Measurements from ENCODE around the gene SLAIN1.

Gene SLAIN1

DNA sequence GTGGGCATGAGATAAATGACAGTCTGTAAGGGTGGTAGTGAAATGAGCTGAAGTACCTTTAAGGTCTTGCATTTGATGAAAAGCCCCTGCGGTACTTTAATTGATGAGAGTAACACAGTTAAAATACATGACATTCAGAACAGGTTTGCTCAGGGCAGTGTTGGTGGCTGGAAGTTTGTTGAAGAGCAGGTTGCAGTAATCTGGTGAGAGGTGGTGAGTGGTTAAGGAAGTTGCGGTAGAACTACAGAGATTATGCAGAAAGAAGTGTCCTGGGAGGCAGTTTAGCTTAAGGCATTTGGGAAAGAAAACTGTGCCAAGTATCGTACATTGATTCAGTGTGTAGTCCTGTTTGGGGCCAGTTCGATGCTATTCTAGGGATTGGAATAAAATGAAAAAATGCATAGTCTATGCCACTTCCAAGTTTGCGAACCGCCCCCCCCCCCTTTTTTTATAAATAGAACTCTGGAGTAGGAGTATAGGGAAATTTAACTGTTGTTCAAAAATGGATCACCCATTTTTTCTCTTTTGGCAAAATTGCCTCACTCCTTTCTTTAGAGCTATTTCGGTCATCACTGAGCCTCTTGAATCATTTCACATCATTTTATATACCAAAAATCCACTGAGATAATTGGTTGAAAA lies 42.7 kb downstream of the SLAIN1 start:
- no peak for DNase-seq (ENCODE audit: insufficient read length)
- TF ChIP-seq TAF1 (IDR thresholded peaks at IDR 0.05; ENCODE audit: borderline replicate concordance, low read depth, low read length) (no peak), POLR2AphosphoS5 (IDR thresholded peaks at IDR 0.05; ENCODE audit: low read depth, low read length) (no peak), POLR2A (IDR thresholded peaks at IDR 0.05; ENCODE audit: low read depth, low read length) (no peak)
- no peak for FAIRE-seq

- TF ChIP-seq POLR2A (IDR thresholded peaks at IDR 0.05; ENCODE audit: low read depth, low read length) (no peak), POLR2AphosphoS5 (IDR thresholded peaks at IDR 0.05; ENCODE audit: low read depth, low read length) (no peak), TAF1 (IDR thresholded peaks at IDR 0.05; ENCODE audit: borderline replicate concordance, low read depth, low read length) (no peak)
- DNase-seq (ENCODE audit: insufficient read length), result no peak
- FAIRE-seq, result no peak
Measured at GRCh38 chr13:77740931-77741596, 43.6 kb downstream of the SLAIN1 start.

GRCh38 chr13:77741597-77741972 lies 44.1 kb downstream of the SLAIN1 start:
- no peak for DNase-seq (ENCODE audit: insufficient read length)
- FAIRE-seq, result no peak
- TF ChIP-seq POLR2AphosphoS5 (IDR thresholded peaks at IDR 0.05; ENCODE audit: low read depth, low read length), result no peak
- no peak for TF ChIP-seq POLR2A (IDR thresholded peaks at IDR 0.05; ENCODE audit: low read depth, low read length)
- TF ChIP-seq TAF1 (IDR thresholded peaks at IDR 0.05; ENCODE audit: borderline replicate concordance, low read depth, low read length), result no peak

DNA sequence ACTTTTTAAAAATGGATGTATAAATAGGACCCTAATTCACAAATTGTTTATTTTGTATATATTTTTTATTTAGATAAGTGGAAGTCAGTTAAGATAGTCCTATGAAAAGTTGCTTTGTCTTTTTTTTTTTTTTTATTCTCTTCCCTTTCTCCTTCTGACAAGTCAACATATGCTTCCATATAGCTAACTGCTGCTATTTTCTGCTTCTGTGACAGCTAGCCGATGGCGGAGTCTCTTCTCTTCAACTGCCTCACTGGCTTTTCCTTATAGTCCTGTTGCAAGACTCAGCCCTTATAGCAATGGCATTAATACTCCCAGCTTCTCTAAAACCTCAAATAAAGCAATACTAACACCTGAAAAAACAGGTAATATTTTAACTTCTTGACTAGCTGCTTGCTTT lies 45.3 kb downstream of the SLAIN1 start:
- DNase-seq (ENCODE audit: insufficient read length) (no peak), FAIRE-seq (no peak)
- no peak for TF ChIP-seq POLR2AphosphoS5 (IDR thresholded peaks at IDR 0.05; ENCODE audit: low read depth, low read length)
- no peak for TF ChIP-seq TAF1 (IDR thresholded peaks at IDR 0.05; ENCODE audit: borderline replicate concordance, low read depth, low read length)
- no peak for TF ChIP-seq POLR2A (IDR thresholded peaks at IDR 0.05; ENCODE audit: low read depth, low read length)

- TF ChIP-seq POLR2A (IDR thresholded peaks at IDR 0.05; ENCODE audit: low read depth, low read length), result no peak
- no peak for TF ChIP-seq POLR2AphosphoS5 (IDR thresholded peaks at IDR 0.05; ENCODE audit: low read depth, low read length)
- no peak for TF ChIP-seq TAF1 (IDR thresholded peaks at IDR 0.05; ENCODE audit: borderline replicate concordance, low read depth, low read length)
- no peak for FAIRE-seq
Measured at GRCh38 chr13:77745784-77746183, 48.3 kb downstream of the SLAIN1 start.

GRCh38 chr13:77749344-77749880 lies 51.9 kb downstream of the SLAIN1 start:
- no peak for TF ChIP-seq TAF1 (IDR thresholded peaks at IDR 0.05; ENCODE audit: borderline replicate concordance, low read depth, low read length)
- DNase-seq (ENCODE audit: insufficient read length) (no peak), FAIRE-seq (no peak)

More at GRCh38 chr13:77745784-77746183, 48.3 kb downstream of the SLAIN1 start:
- no peak for DNase-seq (ENCODE audit: insufficient read length)

DNA sequence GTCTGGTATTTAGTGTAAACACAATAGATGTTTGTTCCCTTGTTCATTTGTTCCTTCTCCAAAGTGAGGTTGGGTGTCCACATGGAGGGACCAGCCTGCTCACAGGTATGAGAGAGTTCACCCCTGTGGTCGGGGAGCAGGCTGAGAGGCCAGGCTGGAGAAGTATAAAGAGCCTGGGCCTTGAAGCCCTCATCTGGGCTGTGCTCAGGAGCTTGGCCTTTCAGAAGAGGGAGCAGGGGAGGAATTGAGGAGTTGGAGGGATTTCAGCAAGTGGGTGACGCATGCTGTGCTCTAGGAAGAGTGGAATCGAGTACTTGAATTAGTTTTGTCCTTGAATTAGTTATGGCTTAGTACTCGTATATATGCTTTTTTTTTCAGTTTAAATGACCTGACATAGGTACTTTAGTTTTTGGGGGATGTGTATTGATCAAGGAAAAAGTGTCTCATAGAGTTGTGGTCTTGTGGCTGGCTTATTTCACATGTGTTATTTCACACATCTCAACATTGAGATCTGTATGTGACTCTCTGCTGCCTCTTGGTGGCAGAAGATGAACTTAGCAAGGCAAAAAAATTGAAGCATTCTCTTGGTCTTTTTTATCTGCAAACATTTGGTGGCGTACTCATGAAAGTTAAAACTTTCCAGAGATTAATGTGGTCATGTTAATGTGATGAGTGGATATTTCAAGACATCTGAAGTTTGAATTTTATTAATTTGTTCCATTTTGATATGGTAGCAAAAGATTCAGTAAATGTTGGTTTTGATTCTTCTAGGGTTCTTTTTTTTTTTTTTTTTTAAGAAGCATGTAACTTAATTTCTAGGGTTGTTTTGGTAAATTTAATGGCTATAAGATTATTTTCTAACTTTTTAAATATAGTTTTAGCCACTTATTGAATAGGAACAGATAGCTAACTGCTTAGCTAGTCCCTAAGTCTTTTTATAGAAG lies 54.3 kb downstream of the SLAIN1 start:
- FAIRE-seq, result peak; percentile 89

DNA sequence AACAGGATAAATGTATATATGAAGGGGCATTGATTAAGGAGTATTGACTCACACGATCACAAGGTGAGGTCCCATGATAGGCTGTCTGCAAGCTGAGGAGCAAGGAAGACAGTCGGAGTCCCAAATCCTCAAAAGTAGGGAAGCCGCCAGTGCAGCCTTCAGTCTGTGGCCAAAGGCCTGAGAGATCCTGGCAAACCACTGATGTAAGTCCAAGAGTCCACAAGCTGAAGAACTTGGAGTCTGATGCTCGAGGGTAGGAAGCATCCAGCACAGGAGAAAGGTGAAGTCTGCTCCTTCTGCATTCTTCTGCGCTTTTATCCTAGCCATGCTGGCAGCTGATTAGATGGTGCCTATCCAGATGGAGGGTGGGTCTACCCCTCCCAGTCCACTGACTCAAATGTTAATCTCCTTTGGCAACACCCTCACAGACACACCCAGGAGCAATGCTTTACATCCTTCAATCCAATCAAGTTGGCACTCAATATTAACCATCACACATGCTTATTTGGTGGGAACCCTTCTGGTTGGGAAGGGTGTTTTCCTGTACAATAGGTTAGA lies 55.1 kb downstream of the SLAIN1 start:
- TF ChIP-seq TAF1 (IDR thresholded peaks at IDR 0.05; ENCODE audit: borderline replicate concordance, low read depth, low read length), result no peak
- no peak for TF ChIP-seq POLR2AphosphoS5 (IDR thresholded peaks at IDR 0.05; ENCODE audit: low read depth, low read length)
- no peak for TF ChIP-seq POLR2A (IDR thresholded peaks at IDR 0.05; ENCODE audit: low read depth, low read length)
- FAIRE-seq (no peak), DNase-seq (ENCODE audit: insufficient read length) (no peak)

More for the DNA sequence above, 54.3 kb downstream of the SLAIN1 start:
- no peak for DNase-seq (ENCODE audit: insufficient read length)
- TF ChIP-seq POLR2A (IDR thresholded peaks at IDR 0.05; ENCODE audit: low read depth, low read length) (no peak), TAF1 (IDR thresholded peaks at IDR 0.05; ENCODE audit: borderline replicate concordance, low read depth, low read length) (no peak), POLR2AphosphoS5 (IDR thresholded peaks at IDR 0.05; ENCODE audit: low read depth, low read length) (no peak)

DNA sequence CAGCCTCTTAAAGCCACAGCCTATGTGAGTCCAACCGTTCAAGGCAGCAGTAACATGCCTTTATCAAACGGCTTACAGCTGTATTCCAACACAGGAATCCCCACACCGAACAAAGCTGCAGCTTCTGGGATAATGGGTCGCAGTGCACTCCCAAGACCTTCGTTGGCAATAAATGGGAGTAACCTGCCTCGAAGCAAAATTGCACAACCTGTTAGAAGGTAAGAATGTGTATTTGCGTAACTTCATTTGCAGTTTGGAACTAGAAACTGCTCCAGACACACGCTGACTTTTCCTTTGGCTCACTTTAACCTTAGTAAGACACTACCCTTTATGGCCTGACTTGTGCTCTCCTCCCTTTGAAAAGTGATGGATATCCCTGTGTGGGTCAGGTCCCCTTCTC lies 63.4 kb downstream of the SLAIN1 start:
- TF ChIP-seq POLR2AphosphoS5 (IDR thresholded peaks at IDR 0.05; ENCODE audit: low read depth, low read length) (no peak), TAF1 (IDR thresholded peaks at IDR 0.05; ENCODE audit: borderline replicate concordance, low read depth, low read length) (no peak), POLR2A (IDR thresholded peaks at IDR 0.05; ENCODE audit: low read depth, low read length) (no peak)
- peak; percentile 51 for FAIRE-seq

DNA sequence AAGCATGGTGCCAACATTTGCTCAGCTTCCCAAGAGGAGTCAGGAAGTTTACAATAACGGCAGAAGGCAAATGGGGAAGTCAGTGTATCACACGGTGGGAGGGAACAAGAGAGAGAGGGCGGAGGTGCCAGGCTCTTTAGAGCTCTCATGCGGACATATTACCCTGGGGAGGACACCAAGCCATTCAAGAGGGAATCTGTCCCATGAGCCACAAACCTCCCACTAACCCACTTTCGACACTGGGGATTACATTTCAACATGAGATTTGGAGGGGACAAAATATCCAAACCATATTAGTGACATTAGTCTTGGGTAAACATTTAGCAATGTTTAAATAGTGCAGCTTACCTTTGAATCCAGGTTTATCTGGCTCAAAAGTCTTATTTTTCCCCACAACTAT lies 69.9 kb downstream of the SLAIN1 start:
- no peak for DNase-seq (ENCODE audit: insufficient read length)
- FAIRE-seq, result no peak

More for the DNA sequence above, 63.4 kb downstream of the SLAIN1 start:
- no peak for DNase-seq (ENCODE audit: insufficient read length)

DNA sequence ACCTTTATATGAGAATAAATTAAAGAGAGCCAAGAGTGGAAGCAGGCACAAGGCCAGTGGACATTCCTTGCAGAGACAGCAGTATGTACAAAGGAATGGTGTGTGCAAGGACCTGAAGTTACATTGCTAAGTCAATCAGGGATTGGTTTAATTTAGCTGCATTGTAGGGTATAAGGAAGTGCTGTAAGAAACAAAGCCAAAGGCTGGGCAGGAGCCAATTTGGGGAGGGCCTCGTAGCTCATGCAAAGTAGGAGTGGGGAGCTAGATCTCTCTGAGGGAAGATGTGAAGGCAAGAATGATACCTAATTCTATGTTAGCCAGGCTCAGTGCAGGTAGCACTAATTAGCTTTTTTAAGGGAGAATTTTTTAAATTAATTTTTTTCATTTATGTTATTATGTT lies 76.7 kb downstream of the SLAIN1 start:
- no peak for FAIRE-seq
- no peak for DNase-seq (ENCODE audit: insufficient read length)
- no peak for TF ChIP-seq POLR2A (IDR thresholded peaks at IDR 0.05; ENCODE audit: low read depth, low read length)
- TF ChIP-seq POLR2AphosphoS5 (IDR thresholded peaks at IDR 0.05; ENCODE audit: low read depth, low read length), result no peak
- TF ChIP-seq TAF1 (IDR thresholded peaks at IDR 0.05; ENCODE audit: borderline replicate concordance, low read depth, low read length), result no peak

More for the DNA sequence above, 69.9 kb downstream of the SLAIN1 start:
- no peak for TF ChIP-seq TAF1 (IDR thresholded peaks at IDR 0.05; ENCODE audit: borderline replicate concordance, low read depth, low read length)
- no peak for TF ChIP-seq POLR2AphosphoS5 (IDR thresholded peaks at IDR 0.05; ENCODE audit: low read depth, low read length)
- TF ChIP-seq POLR2A (IDR thresholded peaks at IDR 0.05; ENCODE audit: low read depth, low read length), result no peak

Data from GM12892 (cell line).